ENCODE results near the gene PDE6C. TPM values are rescaled to one million over a fixed set of nuclear protein-coding genes. Genes with fewer than 3 reads are reported as not detected.

PDE6C gene
- total RNA-seq, 2 donors from 2014 or later = not detected

Other genes starting within 250 kb of the PDE6C start
- 10 to 100 TPM; 30.6 to 50.2 TPM for gene MYOF, start 130.2 kb upstream of the PDE6C start, total RNA-seq
- gene CEP55, start 115.9 kb upstream of the PDE6C start, total RNA-seq = 10 to 100 TPM; 47.8 to 73.8 TPM
- gene FFAR4, start 45.9 kb upstream of the PDE6C start, total RNA-seq = not detected
- gene RBP4, start 11.3 kb upstream of the PDE6C start, total RNA-seq = not detected
- 10 to 100 TPM; 15.5 to 19.8 TPM for gene FRA10AC1, start 90.1 kb downstream of the PDE6C start, total RNA-seq
- gene LGI1, start 145.4 kb downstream of the PDE6C start, total RNA-seq = not detected